ENCODE data around the gene GIGYF2.
"Not testable (repeated sequence)": the region's sequence is repeated elsewhere in the genome, so short reads cannot be mapped to it uniquely, and the experiment has no call there.

The GIGYF2 gene

DNA sequence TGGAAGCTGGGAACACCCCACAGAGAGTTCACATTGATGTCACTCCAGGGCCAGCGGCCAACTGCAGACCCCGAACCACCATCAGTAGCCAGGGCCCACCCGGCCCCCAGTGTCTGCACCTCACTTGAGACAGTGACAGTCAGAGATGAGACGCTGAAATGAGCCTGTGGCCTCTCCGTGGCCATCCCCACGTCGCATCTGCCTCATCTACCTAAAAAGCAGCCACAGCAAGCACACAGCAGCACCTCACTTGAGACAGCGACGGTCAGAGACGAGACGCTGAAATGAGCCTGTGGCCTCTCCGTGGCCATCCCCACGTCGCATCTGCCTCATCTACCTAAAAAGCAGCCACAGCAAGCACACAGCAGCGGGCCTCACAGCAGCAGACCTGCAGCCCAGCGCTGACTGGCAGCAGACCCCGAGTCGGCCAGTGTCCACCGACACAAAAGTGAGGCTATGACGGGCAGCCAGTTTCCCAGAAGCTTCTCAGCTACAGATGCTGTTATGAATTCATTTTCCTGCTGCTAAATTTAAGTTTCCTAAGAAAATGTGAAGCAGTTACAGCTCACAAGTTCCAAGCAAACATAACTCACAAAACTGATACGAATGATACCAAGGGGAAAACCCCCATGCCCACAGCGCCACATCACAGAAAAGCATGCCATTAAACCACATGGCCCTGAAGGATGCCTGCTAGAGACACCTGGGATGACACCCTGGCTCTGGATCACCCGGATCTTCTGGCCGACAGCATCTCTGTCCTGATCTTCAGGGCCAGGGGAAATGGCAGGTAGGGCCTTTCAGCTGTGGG is 200.7 kb downstream of the GIGYF2 start:
- TF ChIP-seq ZFX (IDR thresholded peaks at IDR 0.05; ENCODE audit: borderline replicate concordance) = no peak
- no peak overlapping the region for H3K27ac ChIP-seq

GRCh38 chr2:232898592-232899543 is 201.7 kb downstream of the GIGYF2 start:
- no peak overlapping the region for H3K27ac ChIP-seq
- TF ChIP-seq, protein P1, sequence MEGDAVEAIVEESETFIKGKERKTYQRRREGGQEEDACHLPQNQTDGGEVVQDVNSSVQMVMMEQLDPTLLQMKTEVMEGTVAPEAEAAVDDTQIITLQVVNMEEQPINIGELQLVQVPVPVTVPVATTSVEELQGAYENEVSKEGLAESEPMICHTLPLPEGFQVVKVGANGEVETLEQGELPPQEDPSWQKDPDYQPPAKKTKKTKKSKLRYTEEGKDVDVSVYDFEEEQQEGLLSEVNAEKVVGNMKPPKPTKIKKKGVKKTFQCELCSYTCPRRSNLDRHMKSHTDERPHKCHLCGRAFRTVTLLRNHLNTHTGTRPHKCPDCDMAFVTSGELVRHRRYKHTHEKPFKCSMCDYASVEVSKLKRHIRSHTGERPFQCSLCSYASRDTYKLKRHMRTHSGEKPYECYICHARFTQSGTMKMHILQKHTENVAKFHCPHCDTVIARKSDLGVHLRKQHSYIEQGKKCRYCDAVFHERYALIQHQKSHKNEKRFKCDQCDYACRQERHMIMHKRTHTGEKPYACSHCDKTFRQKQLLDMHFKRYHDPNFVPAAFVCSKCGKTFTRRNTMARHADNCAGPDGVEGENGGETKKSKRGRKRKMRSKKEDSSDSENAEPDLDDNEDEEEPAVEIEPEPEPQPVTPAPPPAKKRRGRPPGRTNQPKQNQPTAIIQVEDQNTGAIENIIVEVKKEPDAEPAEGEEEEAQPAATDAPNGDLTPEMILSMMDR (IDR thresholded peaks at IDR 0.05) = no peak
- TF ChIP-seq ZFX (IDR thresholded peaks at IDR 0.05; ENCODE audit: borderline replicate concordance) = no peak

- no peak overlapping the region for H3K27ac ChIP-seq
- TF ChIP-seq, protein P1 (IDR thresholded peaks at IDR 0.05) = no peak
- no peak for TF ChIP-seq ZFX (IDR thresholded peaks at IDR 0.05; ENCODE audit: borderline replicate concordance)
Observed at GRCh38 chr2:232900811-232901735, 203.9 kb downstream of the GIGYF2 start.

GRCh38 chr2:232901736-232902578 is 204.8 kb downstream of the GIGYF2 start:
- TF ChIP-seq ZFX (IDR thresholded peaks at IDR 0.05; ENCODE audit: borderline replicate concordance) = no peak
- TF ChIP-seq, protein P1 (IDR thresholded peaks at IDR 0.05) = no peak
- no peak overlapping the region for H3K27ac ChIP-seq

DNA sequence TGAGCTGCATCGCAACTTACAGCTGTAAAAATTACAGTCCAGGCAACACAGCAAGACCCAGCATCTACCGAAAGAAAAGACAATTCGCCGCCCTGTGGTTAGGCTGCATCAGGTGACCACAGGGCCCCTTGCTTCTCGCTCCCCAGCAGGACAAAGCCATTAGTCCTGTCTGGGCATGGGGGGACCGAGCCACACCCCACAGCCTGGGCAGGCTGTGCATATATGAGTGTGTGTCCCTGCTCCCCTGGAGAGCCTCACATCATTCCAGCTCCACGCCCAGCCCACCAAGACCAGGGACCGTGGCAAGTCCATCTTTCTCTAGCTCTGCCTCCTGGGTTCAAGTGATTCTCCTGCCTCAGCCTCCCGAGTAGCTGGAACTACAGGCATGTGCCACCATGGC is 206.9 kb downstream of the GIGYF2 start:
- H3K27ac ChIP-seq = no peak overlapping the region
- TF ChIP-seq, protein P1 (IDR thresholded peaks at IDR 0.05) = no peak
- no peak for TF ChIP-seq ZFX (IDR thresholded peaks at IDR 0.05; ENCODE audit: borderline replicate concordance)

DNA sequence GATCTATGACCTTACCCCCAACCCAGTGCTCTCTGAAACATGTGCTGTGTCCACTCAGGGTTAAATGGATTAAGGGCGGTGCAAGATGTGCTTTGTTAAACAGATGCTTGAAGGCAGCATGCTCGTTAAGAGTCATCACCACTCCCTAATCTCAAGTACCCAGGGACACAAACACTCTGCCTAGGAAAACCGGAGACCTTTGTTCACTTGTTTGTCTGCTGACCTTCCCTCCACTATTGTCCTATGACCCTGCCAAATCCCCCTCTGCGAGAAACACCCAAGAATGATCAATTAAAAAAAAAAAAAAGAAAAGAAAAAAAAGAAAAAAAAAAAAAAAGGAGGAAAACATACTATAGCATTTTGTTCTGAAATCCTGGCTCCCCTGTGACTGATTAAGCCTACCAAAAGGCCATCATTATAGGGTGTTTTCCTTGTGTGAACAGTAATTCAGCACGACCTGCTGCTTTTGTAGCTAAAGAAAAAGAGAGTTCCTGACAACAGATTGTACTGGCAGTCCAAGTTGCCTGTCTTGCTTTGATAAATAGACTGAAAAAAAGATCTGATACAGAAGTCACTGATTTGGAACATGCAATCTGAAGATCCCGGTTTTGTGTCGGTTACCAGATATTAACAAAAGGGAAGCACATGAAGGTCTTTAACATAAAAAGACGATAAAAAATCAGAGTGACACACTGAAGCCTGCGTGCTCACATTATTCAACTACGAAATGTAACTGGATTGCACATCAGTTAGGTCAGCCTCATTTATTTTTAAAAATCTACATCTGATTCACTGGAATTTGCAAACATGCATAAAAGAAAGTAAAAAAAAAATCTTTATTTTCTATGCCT is 210.0 kb downstream of the GIGYF2 start:
- not testable (repeated sequence) for H3K27ac ChIP-seq

- not testable (repeated sequence) for H3K27ac ChIP-seq
Observed at GRCh38 chr2:232907718-232908085, 210.6 kb downstream of the GIGYF2 start.
